Stimulated activated memory B cell treated with anti-CD40 and anti-IgM and Interleukin-4, amounts not matched to agents 10 μg/mL and 1 μg/mL and 100 μg/mL, for 72 hours (primary cell): ENCODE measurements around the gene UBR4.
"Not testable (repeated sequence)": the region's sequence is repeated elsewhere in the genome, so short reads cannot be mapped to it uniquely, and the experiment has no call there.

Experiments used
- ATAC-seq: fragments of 150-1000 bp; cut with Tn5 transposase; 2 replicates; pipeline ENCODE4 v1.10.0; 2021
- H3K27ac Mint-ChIP-seq: one replicate; pipeline ENCODE4 v1.8.0; 2022; ENCODE audit warnings: mild to moderate bottlenecking, mixed read lengths
- H3K27me3 Mint-ChIP-seq: one replicate; pipeline ENCODE4 v1.8.0; 2022; ENCODE audit warnings: mixed read lengths
- H3K36me3 Mint-ChIP-seq: one replicate; pipeline ENCODE4 v1.8.0; 2022; ENCODE audit warnings: mixed read lengths
- H3K4me1 Mint-ChIP-seq: one replicate; pipeline ENCODE4 v1.8.0; 2022; ENCODE audit warnings: mixed read lengths
- H3K4me3 Mint-ChIP-seq: one replicate; pipeline ENCODE4 v1.8.0; 2022; ENCODE audit warnings: mild to moderate bottlenecking, moderate library complexity, mixed read lengths
- H3K9me3 Mint-ChIP-seq: one replicate; pipeline ENCODE4 v1.8.0; 2022; ENCODE audit warnings: mixed read lengths

Gene UBR4

GRCh38 chr1:19209990-19210771 lies at the start of gene UBR4:
Gene UBR4 (minus strand): TSS chr1:19210266. CDS start chr1:19210248, 18 bp downstream.
- peak; percentile 96 for ATAC-seq
- no peaks in the 10 kb centered on the region for H3K27me3 Mint-ChIP-seq
- peaks cover 55% of the 10 kb centered on the region for H3K4me1 Mint-ChIP-seq
- peak within 1 kb of the TSS; percentile 89 for H3K27ac Mint-ChIP-seq
- no peaks in the 10 kb centered on the region for H3K9me3 Mint-ChIP-seq
- H3K4me3 Mint-ChIP-seq: peak within 1 kb of the TSS; percentile 81
- H3K36me3 Mint-ChIP-seq: peaks cover 6% of the 10 kb centered on the region

GRCh38 chr1:19258353-19258752 lies 48.3 kb upstream of the UBR4 start:
- Mint-ChIP-seq H3K27ac (no peak overlapping the region), H3K4me1 (peaks cover 16% of the 10 kb centered on the region), H3K36me3 (peaks cover 50% of the 10 kb centered on the region), H3K4me3 (no peak overlapping the region), H3K9me3 (no peaks in the 10 kb centered on the region), H3K27me3 (no peaks in the 10 kb centered on the region)
- no peak for ATAC-seq

GRCh38 chr1:19257178-19257914 lies 47.3 kb upstream of the UBR4 start:
- H3K27me3 Mint-ChIP-seq: no peaks in the 10 kb centered on the region
- peak; percentile 47 for ATAC-seq
- no peaks in the 10 kb centered on the region for H3K9me3 Mint-ChIP-seq
- peaks cover 50% of the 10 kb centered on the region for H3K36me3 Mint-ChIP-seq
- H3K4me1 Mint-ChIP-seq: peaks cover 26% of the 10 kb centered on the region
- peak overlapping the region; percentile 74 for H3K27ac Mint-ChIP-seq
- H3K4me3 Mint-ChIP-seq: no peak overlapping the region

GRCh38 chr1:19256301-19256700 lies 46.2 kb upstream of the UBR4 start:
- ATAC-seq, H3K9me3 Mint-ChIP-seq, H3K27me3 Mint-ChIP-seq, H3K27ac Mint-ChIP-seq, H3K4me3 Mint-ChIP-seq: not testable (repeated sequence)
- H3K4me1 Mint-ChIP-seq: peaks cover 29% of the 10 kb centered on the region
- H3K36me3 Mint-ChIP-seq: peaks cover 50% of the 10 kb centered on the region

- Mint-ChIP-seq H3K4me1 (peaks cover 36% of the 10 kb centered on the region), H3K9me3 (no peaks in the 10 kb centered on the region), H3K27ac (no peak overlapping the region), H3K36me3 (peaks cover 44% of the 10 kb centered on the region), H3K27me3 (no peaks in the 10 kb centered on the region), H3K4me3 (no peak overlapping the region)
- ATAC-seq: no peak
These were observed 45.2 kb upstream of the UBR4 start for GRCh38 chr1:19255288-19255687.

GRCh38 chr1:19254416-19254815 lies 44.4 kb upstream of the UBR4 start:
- H3K36me3 Mint-ChIP-seq: peaks cover 35% of the 10 kb centered on the region

GRCh38 chr1:19251305-19252196 lies 41.5 kb upstream of the UBR4 start, which contains the start of the genes EMC1 and MRTO4:
Gene EMC1 (minus strand): TSS chr1:19251524. CDS start chr1:19251509, 15 bp downstream.
Gene MRTO4 (plus strand): TSS chr1:19251805. CDS start chr1:19251836, 31 bp downstream.
- H3K36me3 Mint-ChIP-seq: peaks cover 11% of the 10 kb centered on the region
- peaks cover 27% of the 10 kb centered on the region for H3K4me1 Mint-ChIP-seq
- H3K27ac Mint-ChIP-seq: peak within 1 kb of the TSS; percentile 98
- ATAC-seq: peak; percentile 97
- H3K4me3 Mint-ChIP-seq: peak within 1 kb of the TSS; percentile 92
- H3K9me3 Mint-ChIP-seq: no peaks in the 10 kb centered on the region
- no peaks in the 10 kb centered on the region for H3K27me3 Mint-ChIP-seq

More at GRCh38 chr1:19254416-19254815, 44.4 kb upstream of the UBR4 start:
- H3K27me3 Mint-ChIP-seq: no peaks in the 10 kb centered on the region
- H3K27ac Mint-ChIP-seq: no peak overlapping the region
- H3K9me3 Mint-ChIP-seq: no peaks in the 10 kb centered on the region
- H3K4me1 Mint-ChIP-seq: peaks cover 36% of the 10 kb centered on the region
- H3K4me3 Mint-ChIP-seq: no peak overlapping the region
- no peak for ATAC-seq

- Mint-ChIP-seq H3K9me3 (no peaks in the 10 kb centered on the region), H3K4me1 (peaks cover 27% of the 10 kb centered on the region), H3K27me3 (no peaks in the 10 kb centered on the region), H3K4me3 (peak overlapping the region; percentile 92), H3K36me3 (peaks cover 7% of the 10 kb centered on the region), H3K27ac (peak overlapping the region; percentile 98)
- ATAC-seq: no peak
These were observed 40.7 kb upstream of the UBR4 start for GRCh38 chr1:19250629-19251304.

GRCh38 chr1:19240673-19241538 lies 30.8 kb upstream of the UBR4 start:
- H3K9me3 Mint-ChIP-seq: no peaks in the 10 kb centered on the region
- no peak overlapping the region for H3K4me3 Mint-ChIP-seq
- H3K4me1 Mint-ChIP-seq: no peaks in the 10 kb centered on the region
- ATAC-seq: peak; percentile 72
- H3K27me3 Mint-ChIP-seq: no peaks in the 10 kb centered on the region
- H3K27ac Mint-ChIP-seq: peak overlapping the region; percentile 9
- H3K36me3 Mint-ChIP-seq: peaks cover 71% of the 10 kb centered on the region

- Mint-ChIP-seq H3K9me3 (no peaks in the 10 kb centered on the region), H3K36me3 (peaks cover 68% of the 10 kb centered on the region), H3K4me1 (no peaks in the 10 kb centered on the region), H3K4me3 (no peak overlapping the region), H3K27me3 (no peaks in the 10 kb centered on the region), H3K27ac (no peak overlapping the region)
- no peak for ATAC-seq
These were observed 29.8 kb upstream of the UBR4 start for GRCh38 chr1:19239876-19240275.

- no peaks in the 10 kb centered on the region for H3K27me3 Mint-ChIP-seq
- ATAC-seq: no peak
- H3K9me3 Mint-ChIP-seq: no peaks in the 10 kb centered on the region
- H3K4me3 Mint-ChIP-seq: no peak overlapping the region
- peaks cover 53% of the 10 kb centered on the region for H3K36me3 Mint-ChIP-seq
- no peaks in the 10 kb centered on the region for H3K4me1 Mint-ChIP-seq
- no peak overlapping the region for H3K27ac Mint-ChIP-seq
These were observed 24.2 kb upstream of the UBR4 start for GRCh38 chr1:19234224-19234623.

- no peaks in the 10 kb centered on the region for H3K9me3 Mint-ChIP-seq
- H3K27me3 Mint-ChIP-seq: no peaks in the 10 kb centered on the region
- ATAC-seq: no peak
- H3K27ac Mint-ChIP-seq: no peak overlapping the region
- H3K4me3 Mint-ChIP-seq: no peak overlapping the region
- H3K4me1 Mint-ChIP-seq: no peaks in the 10 kb centered on the region
- H3K36me3 Mint-ChIP-seq: peaks cover 38% of the 10 kb centered on the region
These were observed 22.4 kb upstream of the UBR4 start for GRCh38 chr1:19232524-19232846.

- H3K27ac Mint-ChIP-seq, H3K27me3 Mint-ChIP-seq, ATAC-seq, H3K9me3 Mint-ChIP-seq, H3K4me1 Mint-ChIP-seq, H3K4me3 Mint-ChIP-seq: not testable (repeated sequence)
- H3K36me3 Mint-ChIP-seq: peaks cover 36% of the 10 kb centered on the region
These were observed 21.9 kb upstream of the UBR4 start for GRCh38 chr1:19231736-19232523.
